Common myeloid progenitor, CD34-positive (primary cell): Measurements from ENCODE around the gene CIB4.

Source experiments
- CTCF ChIA-PET: fragments of 350-600 bp; sonication (Branson Sonifier 250); formaldehyde crosslinking; loops from one replicate; lab custom pipeline; 2021; ENCODE audit warnings: antibody characterized with exemption; lab: Charles Lee
- POLR2A ChIA-PET: fragments of 350-600 bp; sonication (Branson Sonifier 250); formaldehyde crosslinking; loops from one replicate; lab custom pipeline; 2021; ENCODE audit warnings: antibody characterized with exemption; lab: Charles Lee
- DNase-seq, 3 donors: peaks; one replicate each; pipeline versions ENCODE4 v3.0.0 to v3.0.0-alpha.2; 2013
- H3K27ac ChIP-seq, 2 experiments: 1 replicate in 1 of 2; 2 replicates in 1 of 2; pipeline ENCODE4 v1.7.0; 2013; ENCODE audit warnings: inconsistent platforms in 2 of 2, low read length in 2 of 2, mild to moderate bottlenecking in 2 of 2, low read depth in 1 of 2, moderate library complexity in 1 of 2; ENCODE audit not compliant: severe bottlenecking in 2 of 2, insufficient read depth in 1 of 2, poor library complexity in 1 of 2
- H3K27me3 ChIP-seq, 5 experiments: replicated peaks in 2 of 5; 1 replicate in 3 of 5; 2 replicates in 2 of 5; pipeline versions ENCODE4 v1.6.1 to v1.7.0; 2013; ENCODE audit warnings: low read length in 4 of 5, mild to moderate bottlenecking in 2 of 5, moderate library complexity in 2 of 5, inconsistent platforms in 1 of 5; ENCODE audit not compliant: insufficient read depth in 5 of 5, control insufficient read depth in 4 of 5
- H3K36me3 ChIP-seq, 4 experiments: 1 replicate in 2 of 4; 2 replicates in 2 of 4; pipeline versions ENCODE4 v1.6.1 to v1.7.0; 2013; ENCODE audit warnings: low read length in 3 of 4, control low read depth in 1 of 4, mild to moderate bottlenecking in 1 of 4; ENCODE audit not compliant: control insufficient read depth in 4 of 4, insufficient read depth in 4 of 4
- H3K4me1 ChIP-seq, 4 experiments: 1 replicate in 3 of 4; 2 replicates in 1 of 4; pipeline versions ENCODE4 v1.6.1 to v1.7.1; 2013; ENCODE audit warnings: low read length in 3 of 4, mild to moderate bottlenecking in 3 of 4, control low read depth in 1 of 4, inconsistent platforms in 1 of 4, moderate library complexity in 1 of 4; ENCODE audit not compliant: control insufficient read depth in 4 of 4, insufficient read depth in 4 of 4; ENCODE audit errors: control extremely low read depth in 1 of 4
- H3K4me3 ChIP-seq, 7 experiments: 1 replicate in 4 of 7; 2 replicates in 3 of 7; pipeline versions ENCODE4 v1.5.1 to v1.7.0; 2013; ENCODE audit warnings: mild to moderate bottlenecking in 7 of 7, low read length in 6 of 7, moderate library complexity in 6 of 7, inconsistent platforms in 2 of 7, low read depth in 2 of 7, control low read depth in 1 of 7; ENCODE audit not compliant: insufficient read depth in 4 of 7, control insufficient read depth in 1 of 7; ENCODE audit errors: extremely low read depth in 1 of 7
- H3K9me3 ChIP-seq, 5 experiments: 1 replicate in 4 of 5; 2 replicates in 1 of 5; pipeline versions ENCODE4 v1.6.1 to v1.7.1; 2013; ENCODE audit warnings: low read length in 4 of 5, mild to moderate bottlenecking in 2 of 5, inconsistent platforms in 1 of 5, low read depth in 1 of 5, moderate library complexity in 1 of 5; ENCODE audit not compliant: control insufficient read depth in 4 of 5, insufficient read depth in 2 of 5; ENCODE audit errors: control extremely low read depth in 1 of 5
- whole genome bisulfite sequencing: methylation state at CpG from one replicate; pipeline ENCODE4 v1.1.5; 2013; ENCODE audit not compliant: insufficient coverage; 5-methylcytosine and 5-hydroxymethylcytosine counted together

Gene CIB4

DNA sequence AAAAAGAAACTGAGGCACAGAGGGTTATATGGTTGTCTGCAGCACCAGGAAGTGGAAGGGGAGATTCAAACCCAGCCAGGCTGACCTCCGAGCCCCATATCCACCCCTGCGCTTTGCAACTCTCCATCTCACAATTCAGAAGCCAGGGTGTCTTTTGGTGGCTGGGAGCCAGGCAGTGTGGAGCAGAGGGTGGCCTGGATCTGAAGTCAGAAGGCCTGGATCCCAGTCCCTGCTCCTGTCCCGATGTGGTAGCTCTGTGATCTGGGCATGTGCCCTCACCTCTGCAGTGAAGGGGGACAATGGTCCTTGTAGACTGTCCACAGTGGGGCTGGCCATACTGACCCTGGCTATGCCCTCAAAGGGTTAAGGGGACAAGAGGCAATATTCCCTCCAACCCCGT lies 57.0 kb downstream of the CIB4 start:
- no peaks in the 10 kb centered on the region for H3K36me3 ChIP-seq
- peaks cover 0 to 21% (median 10%) of the 10 kb centered on the region in 5 experiments for H3K27me3 ChIP-seq
- CTCF ChIA-PET = no interaction called here
- no peaks in the 10 kb centered on the region for H3K9me3 ChIP-seq
- no peak overlapping the region for H3K27ac ChIP-seq
- no peak for DNase-seq
- 83% methylated on average over 4 of the region's 4 CpGs for WGBS
- H3K4me1 ChIP-seq = no peaks in the 10 kb centered on the region
- H3K4me3 ChIP-seq = no peak overlapping the region
- POLR2A ChIA-PET = no interaction called here

DNA sequence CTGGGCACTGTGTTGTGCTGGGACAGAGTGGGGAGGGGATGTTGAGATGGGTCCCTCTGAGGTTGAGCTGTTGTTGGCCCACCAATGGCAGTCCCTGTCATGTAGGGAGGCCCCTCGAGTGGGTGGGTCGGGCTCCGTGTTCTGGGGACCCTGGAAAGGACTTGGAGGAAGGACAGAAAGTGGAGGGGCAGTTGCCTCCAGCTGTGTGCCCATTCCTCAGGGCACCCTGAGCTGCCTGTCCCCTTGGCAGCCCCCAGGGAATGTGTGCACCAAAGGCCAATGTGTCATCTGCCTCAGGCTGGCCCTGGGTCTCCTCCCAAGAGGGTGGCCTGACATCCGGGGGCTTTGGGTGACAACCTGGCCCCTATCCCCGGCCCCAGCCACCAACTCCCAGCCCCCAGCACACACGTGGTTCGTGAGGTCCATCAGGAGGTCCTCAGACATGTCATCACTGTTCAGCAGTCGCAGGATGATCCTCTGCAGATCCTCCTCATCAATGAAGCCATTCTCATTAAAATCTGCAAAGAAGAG lies 57.7 kb downstream of the CIB4 start:
- H3K4me1 ChIP-seq = no peaks in the 10 kb centered on the region
- POLR2A ChIA-PET = no interaction called here
- no peak for DNase-seq
- CTCF ChIA-PET = no interaction called here
- H3K27ac ChIP-seq = no peak overlapping the region
- no peaks in the 10 kb centered on the region for H3K36me3 ChIP-seq
- WGBS = 98% methylated on average over 4 of the region's 8 CpGs
- H3K4me3 ChIP-seq = no peak overlapping the region
- H3K27me3 ChIP-seq = peaks cover 0 to 26% (median 12%) of the 10 kb centered on the region in 5 experiments
- no peaks in the 10 kb centered on the region for H3K9me3 ChIP-seq

DNA sequence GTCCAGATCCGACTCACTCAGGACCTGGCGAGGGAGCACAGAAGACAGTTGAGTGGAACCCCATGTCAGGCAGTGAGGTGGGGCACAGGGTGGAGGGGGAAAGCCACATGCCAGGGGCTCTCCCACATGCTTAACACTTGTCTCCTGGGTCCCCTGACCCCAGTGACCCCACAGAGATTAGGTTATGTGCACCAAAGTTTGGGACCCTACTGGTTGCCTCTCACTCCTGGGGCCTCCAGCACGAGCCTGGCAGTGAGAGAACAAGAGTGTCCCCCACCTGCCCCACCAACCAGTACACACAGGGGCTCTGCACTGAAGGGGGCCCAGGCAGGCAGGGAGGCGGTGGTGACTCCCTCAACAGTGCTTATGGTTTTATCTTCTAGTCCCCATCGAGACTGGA lies 58.3 kb downstream of the CIB4 start:
- H3K4me1 ChIP-seq = no peaks in the 10 kb centered on the region
- DNase-seq = no peak
- H3K27me3 ChIP-seq = peaks cover 0 to 28% (median 12%) of the 10 kb centered on the region in 5 experiments
- POLR2A ChIA-PET = no interaction called here
- 98% methylated on average over 5 of the region's 5 CpGs for WGBS
- H3K4me3 ChIP-seq = no peak overlapping the region
- no peak overlapping the region for H3K27ac ChIP-seq
- CTCF ChIA-PET = interaction anchor here (1.4 kb wide), 1 partner anchor 81 kb away, joined by 4 read pairs; no protein-coding TSS in a partner anchor
- no peaks in the 10 kb centered on the region for H3K9me3 ChIP-seq
- no peaks in the 10 kb centered on the region for H3K36me3 ChIP-seq

DNA sequence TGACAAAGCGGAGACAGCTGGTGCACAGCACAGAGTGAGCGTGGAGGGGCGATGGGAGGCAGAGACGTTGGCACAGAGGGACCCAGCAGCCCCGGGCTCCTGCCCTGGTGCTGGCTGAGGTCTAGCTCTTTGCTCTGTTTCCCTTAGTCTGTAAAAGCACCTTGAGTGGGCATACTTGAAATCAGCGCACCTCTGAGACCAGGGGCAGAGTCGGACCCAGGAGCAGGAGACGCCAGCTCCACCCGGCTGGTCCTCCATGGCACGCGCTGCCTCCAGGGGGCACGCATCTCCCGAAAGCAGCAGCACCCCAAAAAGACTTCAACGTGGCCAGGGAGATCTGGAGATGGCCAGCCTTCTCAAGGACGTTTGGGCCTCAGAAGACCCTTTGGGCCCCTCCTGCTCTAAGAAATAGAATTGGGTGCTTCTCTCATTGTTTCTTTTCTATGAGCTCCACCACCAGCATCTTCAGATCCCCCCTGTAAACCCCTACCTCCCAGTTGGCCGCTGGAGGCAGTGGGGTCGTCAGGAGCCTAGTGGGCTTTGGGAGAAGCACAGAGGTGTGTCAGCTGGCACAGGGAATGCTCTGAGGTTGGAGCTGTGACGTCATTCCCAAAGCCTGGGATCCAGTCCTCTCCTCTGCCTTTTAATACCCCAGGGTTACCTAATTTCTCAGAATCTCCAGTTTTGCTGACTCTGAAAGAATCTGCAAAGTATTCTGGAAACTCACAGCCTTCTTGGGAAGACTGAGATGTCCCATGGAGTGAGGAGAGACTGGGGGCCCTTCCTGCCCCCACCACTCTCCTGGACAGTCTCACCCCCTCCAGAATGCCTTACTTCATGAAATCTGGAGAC lies 58.9 kb downstream of the CIB4 start:
- Histone ChIP-seq H3K36me3 (no peaks in the 10 kb centered on the region), H3K4me3 (no peak overlapping the region), H3K4me1 (no peaks in the 10 kb centered on the region), H3K27me3 (peaks cover 0 to 29% (median 13%) of the 10 kb centered on the region in 5 experiments), H3K9me3 (no peaks in the 10 kb centered on the region), H3K27ac (no peak overlapping the region)
- ChIA-PET CTCF (interaction anchor here (1.1 to 9.8 kb wide), 6 partner anchors 9 to 164 kb away, joined by 3 to 75 read pairs (median 4); a partner anchor contains a TSS), POLR2A (no interaction called here)
- 85% methylated on average over 17 of the region's 18 CpGs for WGBS
- no peak for DNase-seq

DNA sequence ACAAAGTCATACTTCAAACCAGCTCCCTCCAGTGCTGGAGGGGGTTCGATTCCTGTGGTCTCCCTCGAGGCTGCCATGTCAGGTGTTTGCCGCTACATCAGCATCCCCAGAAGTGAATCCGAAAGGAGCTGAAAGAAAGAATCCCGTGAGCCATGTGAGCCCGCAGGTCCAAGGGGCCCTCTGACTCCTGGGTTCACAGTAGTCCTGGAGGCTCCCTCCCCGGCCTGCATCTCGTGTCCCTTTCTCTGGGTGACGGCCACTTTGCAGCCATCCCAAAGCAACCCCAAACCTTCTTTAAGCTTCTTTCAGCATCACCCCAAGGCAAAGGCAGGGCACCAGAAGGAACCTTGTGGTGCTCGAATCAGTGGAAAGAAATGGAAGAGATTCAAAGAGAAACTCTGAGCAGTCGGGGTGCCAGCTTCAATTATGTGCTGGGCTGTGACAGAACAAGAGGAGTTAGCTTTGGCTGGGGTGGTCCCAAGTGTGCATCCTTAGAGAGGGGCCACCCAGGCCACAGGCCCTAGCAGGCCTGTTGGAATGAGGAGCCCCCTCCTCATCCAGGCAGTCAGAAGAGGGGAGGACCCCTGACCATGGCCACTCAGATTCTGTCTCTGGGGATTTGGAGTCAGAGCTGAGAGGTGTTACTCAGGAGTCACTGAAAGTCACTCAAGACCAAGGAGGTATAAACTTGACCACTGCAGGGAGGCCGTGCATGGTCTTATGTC lies 59.7 kb downstream of the CIB4 start:
- H3K27ac ChIP-seq = no peak overlapping the region
- no peak overlapping the region for H3K4me3 ChIP-seq
- peaks cover 0 to 27% (median 16%) of the 10 kb centered on the region in 5 experiments for H3K27me3 ChIP-seq
- no peak for DNase-seq
- H3K9me3 ChIP-seq = no peaks in the 10 kb centered on the region
- CTCF ChIA-PET = interaction anchor here (0.7 to 9.8 kb wide), 11 partner anchors 9 to 164 kb away, joined by 3 to 75 read pairs (median 3); a partner anchor contains a TSS
- H3K36me3 ChIP-seq = no peaks in the 10 kb centered on the region
- H3K4me1 ChIP-seq = no peaks in the 10 kb centered on the region
- 93% methylated on average over 6 of the region's 12 CpGs for WGBS
- POLR2A ChIA-PET = no interaction called here

DNA sequence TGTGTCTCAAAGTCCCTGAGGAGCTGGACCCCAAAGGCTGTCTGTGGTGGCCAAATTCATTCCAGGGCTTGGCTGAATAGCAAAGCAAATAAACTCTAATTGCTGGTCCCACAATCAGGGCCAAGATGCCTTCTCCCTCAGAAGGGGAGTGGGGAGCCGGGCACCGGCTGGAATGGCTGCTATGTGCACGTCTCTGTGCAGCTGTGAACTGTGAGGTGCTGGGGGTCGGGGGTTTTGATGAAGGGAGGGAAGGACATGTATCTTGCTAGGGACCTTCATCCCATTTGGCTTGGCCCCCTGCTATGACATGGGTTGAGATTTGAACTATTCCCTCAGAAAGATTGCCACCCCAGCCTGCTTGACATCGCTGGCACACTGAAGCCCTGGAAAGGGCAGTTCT lies 60.4 kb downstream of the CIB4 start:
- ChIA-PET CTCF (interaction anchor here (0.7 to 9.8 kb wide), 9 partner anchors 15 to 165 kb away, joined by 3 to 75 read pairs (median 3); a partner anchor contains a TSS), POLR2A (no interaction called here)
- Histone ChIP-seq H3K27ac (no peak overlapping the region), H3K36me3 (no peaks in the 10 kb centered on the region), H3K4me1 (no peaks in the 10 kb centered on the region), H3K4me3 (no peak overlapping the region), H3K9me3 (no peaks in the 10 kb centered on the region), H3K27me3 (peaks cover 0 to 24% (median 16%) of the 10 kb centered on the region in 5 experiments)
- DNase-seq = no peak
- 97% methylated on average over 4 of the region's 5 CpGs for WGBS
